ENCODE results near the gene SH3BGRL2. TPM values are rescaled to one million over a fixed set of nuclear protein-coding genes. Genes with fewer than 3 reads are reported as not detected.

SH3BGRL2 gene
- 19.5 TPM for total RNA-seq

DNA sequence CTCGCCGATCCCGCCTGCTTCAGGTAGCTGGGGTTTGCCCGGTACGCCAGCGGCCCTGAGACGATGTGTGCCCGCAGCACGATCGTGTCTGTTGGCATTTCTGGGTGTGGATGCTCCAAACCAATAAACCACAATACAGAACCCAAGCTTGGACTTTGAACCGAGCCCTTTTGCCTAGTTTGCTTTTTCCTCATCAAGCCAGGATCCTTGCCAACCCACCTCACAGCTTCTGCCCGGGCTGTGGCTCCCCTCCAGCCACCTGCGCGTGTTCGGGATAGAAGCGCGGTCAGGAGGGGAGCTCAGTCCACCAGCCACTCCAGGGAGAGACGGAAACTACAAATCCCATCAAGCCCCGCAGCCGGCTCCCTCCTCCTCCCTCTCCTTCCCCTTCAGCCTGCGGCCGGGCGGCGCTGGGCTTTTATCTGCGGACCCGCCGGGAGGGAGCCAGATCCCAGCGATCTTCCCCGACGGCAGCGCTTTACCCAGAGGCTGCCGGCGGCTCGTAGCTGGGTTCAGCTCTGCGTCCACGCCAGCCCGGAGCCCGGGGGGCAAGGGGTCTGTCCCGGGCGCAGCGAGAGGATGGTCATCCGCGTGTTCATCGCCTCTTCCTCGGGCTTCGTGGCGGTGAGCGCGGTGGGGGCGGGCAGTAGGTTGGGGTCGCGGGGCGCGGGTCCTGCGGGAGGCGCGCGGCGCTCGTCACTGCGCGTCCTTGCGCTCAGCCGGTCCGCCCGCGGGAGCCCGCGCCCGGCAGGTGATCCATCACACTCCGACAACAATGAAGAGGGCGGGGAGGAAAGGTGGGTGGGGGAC, at the start of gene SH3BGRL2:
Gene SH3BGRL2, plus strand, starts transcription at position 447 of the 810 bp plus-strand sequence. Its CDS starts 133 bp downstream, at position 580.
- DNase-seq = no peak

DNA sequence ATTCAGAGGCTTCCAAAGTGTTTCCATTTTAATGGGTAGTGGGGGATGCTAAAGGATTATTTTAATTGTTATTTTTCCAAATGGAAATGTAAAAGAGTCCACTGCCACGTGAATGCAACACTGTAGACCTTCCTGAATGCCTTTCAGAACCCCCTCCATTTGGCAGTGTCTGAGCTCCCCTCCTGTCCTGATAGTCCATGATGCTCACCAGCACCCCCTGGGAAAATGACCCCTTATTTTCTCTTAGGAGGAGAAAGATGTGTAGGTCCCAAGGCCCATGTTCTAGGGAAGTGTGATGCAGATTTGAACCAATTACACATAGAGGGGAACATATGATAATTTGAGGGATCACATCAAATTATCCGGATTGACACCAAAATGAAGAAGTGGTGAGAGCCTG, 46.8 kb upstream of the SH3BGRL2 start:
- DNase-seq = no peak

DNA sequence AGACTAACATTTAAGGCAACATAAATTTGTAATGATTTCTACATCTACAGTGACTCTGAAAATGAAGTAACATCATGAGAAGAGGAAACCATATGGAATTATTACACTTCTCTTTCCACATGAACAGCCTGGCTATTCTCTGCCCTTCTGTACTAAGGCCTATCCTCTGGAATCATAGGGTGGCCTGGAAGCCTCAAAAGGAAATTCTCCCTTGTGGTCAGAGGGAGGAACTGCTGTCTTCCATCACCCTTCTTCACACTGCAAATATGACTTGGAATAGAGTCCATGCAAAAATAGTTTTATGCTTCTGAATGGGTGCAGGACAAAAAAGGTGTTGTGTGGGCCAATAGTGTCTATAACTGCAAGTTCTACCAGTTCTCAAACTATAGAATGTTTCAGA, 44.6 kb upstream of the SH3BGRL2 start:
- DNase-seq = no peak

DNA sequence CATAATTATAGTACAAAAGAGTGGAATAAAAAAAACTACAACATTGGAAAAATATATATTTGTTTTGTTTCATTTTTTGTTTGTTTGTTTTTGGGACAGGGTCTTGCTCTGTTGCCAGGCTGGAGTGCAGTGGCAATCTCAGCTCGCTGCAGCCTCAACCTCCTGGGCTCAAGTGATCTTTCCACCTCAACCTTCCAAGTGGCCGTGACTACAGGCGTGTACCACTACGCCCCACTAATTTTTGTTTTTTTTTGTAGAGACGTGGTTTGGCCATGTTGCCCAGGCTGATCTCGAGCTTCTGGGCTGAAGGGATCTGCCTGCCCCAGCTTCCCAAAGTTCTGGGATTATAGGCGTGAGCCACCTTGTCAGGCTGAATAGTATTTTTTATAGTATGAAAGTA, 41.4 kb upstream of the SH3BGRL2 start:
- no peak for DNase-seq

DNA sequence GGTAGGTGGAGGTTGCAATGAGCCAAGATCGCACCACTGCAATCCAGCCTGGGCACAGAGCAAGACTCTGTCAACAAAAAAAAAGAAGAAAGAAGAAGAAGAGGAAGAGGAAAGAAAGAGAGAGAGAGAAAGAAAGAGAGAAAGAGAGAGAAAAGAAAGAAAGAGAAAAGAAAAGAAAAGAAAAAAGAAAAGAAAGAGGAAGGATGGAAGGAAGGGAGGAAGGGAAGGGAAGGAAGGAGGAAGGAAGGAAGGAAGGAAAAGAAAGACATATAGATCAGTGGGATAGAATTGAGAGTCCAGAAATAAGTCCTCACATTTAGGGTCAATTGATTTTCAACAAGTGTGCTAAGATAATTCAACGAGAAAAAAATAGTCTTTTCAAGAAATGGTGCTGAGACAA, 34.0 kb upstream of the SH3BGRL2 start:
- no peak for DNase-seq

DNA sequence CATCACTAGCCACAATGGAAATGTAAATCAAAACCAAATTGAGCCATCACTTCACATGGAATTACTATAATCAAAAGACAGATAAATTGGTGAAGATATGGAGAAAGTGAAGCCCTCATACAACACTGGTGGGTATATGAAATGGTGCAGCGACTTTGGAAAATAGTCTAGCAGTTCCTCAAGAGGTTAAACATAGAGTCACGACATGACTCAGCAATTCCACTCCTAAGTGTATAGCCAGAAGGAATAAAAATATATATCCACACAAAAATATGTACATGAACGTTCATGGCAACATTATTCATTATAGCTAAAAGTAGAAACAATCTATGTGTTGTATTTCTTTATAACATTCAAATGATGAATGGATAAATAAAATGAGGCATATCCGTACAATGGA, 33.1 kb upstream of the SH3BGRL2 start:
- DNase-seq = no peak

DNA sequence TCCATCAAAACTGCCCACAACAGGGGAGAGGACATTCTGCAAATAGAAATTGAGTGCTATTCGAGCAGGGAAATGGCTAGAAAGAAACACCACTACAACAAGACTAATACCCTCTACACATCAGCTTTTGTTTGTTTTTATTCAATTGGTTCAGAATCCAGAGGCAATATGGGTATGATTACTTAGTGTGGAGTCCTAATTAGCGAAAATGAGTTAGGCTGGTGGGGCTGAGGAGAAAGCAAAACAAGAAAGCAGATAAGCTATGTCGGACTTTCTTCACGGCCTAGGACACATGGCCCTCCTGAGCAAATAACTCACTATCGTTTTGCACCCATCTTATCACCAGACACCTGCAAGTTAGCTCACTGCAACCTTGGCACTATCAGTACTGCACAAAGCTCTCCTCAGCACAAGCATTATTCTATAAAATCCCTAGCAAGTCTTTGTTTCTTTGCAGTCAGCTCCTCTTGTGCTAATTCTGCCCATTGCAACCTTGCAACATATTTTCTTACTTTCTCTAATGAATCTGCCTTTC, 31.3 kb upstream of the SH3BGRL2 start:
- DNase-seq = no peak

DNA sequence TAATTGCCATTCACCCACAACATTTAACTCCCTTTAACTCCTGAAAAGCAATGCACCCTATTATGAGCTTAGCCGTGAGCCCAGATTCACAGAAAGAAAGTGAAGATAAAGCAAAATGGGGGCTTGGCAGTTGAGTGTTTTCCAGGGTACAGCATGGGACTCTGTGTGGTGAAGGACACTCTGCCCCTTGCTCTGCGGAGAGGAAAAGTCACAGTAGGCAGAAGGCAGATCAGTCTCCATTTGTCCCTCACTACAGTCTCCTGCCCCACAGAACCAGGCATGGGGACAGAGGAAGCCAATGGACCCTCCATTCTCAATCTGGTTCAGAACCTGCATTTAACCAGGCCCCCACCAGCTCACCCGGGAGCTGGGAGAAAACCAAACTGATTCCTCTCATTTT, 30.8 kb upstream of the SH3BGRL2 start:
- no peak for DNase-seq

DNA sequence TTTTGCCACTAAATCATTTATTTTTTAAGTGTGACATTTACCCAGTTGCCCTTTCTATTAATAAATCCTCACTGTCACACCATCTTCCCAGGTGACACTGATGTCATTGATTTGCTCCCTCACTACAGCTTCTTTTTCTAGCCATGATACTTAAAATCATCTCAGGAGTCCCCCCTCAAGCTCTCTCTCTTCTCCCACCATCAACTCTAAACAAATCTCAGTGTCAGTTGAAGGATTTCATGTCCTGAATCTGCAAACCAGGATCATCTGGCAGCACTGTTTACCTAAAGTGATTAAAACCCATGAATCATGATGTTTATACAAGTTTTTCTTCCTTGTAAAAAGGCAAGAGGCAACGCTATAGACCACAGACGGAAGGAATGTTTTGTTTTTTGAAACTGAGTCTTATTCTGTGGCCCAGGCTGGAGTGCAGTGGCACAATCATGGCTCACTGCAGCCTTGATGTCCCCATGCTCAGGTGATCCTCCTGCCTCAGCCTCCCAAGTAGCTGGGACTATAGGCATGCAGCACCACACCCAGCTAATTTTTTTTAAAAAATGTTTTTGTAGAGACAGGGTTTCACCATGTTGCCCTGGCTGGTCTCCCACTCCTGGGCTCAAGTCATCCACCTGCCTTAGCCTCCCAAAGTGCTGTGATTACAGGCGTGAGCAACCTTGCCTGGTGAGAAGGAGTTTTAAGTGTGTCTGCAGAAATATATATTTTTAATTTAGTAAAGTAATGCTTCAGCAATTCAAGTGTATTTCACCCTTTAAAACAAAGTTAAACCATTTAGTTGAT, 30.1 kb upstream of the SH3BGRL2 start:
- no peak for DNase-seq

DNA sequence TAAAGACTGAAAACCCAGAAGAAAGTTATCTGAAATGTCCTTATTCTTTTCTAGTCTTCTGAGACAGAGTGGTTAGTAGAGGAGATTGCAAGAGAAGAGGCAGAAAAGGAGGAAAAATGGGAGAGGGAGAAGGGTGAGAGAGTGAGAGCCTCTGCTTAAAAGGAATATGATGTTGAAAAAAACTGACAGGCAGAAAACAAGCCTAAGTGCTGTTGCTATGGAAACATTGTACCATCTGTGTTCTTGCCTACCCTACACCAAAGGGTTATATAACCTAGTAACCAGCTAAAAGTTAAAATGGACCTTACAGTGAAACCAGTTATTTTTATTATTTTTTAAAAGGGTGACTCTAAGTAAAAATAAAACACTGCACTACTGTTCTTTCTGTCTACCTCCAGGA, 28.3 kb upstream of the SH3BGRL2 start:
- DNase-seq = no peak

DNA sequence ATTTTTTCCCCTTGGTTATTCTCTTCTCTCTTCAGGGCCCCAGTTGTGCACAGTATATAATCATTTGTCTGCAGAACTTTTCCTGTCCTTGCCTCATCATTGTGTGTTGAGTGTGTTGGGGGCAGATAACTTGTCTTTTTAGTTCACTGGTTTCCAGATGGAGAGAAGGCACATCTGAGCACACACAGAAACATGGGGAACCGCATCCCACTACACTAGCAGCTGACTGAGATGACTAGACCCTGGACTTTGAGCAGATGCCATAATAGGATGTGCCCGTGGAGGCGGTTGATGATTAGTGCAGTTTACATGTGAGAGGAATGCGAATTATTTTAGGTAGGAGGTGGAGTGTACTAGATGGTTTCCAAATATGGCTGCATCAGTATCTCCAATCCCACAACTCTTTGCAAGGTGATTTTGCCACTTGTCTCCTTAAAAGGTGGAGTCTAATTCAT, 26.5 kb upstream of the SH3BGRL2 start:
- no peak for DNase-seq

DNA sequence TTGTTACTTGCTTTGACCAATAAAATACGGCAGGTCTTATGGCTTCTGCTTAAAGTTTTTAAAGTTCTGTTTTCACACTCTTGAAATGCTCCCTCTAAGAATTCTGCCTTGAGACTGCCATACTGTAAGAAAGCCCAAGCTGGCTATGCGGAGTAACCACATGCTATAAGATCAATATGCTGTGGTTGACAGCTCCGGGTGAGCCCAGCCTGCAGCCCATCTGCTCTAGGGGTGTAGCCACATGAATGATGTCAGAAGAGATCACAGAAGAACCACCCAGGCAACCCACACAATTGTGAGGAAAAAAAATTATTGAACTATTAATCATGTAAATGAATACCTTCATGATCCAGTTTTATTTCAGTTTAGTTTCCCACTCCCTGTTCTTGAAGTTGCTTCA, 26.1 kb upstream of the SH3BGRL2 start:
- DNase-seq = no peak

DNA sequence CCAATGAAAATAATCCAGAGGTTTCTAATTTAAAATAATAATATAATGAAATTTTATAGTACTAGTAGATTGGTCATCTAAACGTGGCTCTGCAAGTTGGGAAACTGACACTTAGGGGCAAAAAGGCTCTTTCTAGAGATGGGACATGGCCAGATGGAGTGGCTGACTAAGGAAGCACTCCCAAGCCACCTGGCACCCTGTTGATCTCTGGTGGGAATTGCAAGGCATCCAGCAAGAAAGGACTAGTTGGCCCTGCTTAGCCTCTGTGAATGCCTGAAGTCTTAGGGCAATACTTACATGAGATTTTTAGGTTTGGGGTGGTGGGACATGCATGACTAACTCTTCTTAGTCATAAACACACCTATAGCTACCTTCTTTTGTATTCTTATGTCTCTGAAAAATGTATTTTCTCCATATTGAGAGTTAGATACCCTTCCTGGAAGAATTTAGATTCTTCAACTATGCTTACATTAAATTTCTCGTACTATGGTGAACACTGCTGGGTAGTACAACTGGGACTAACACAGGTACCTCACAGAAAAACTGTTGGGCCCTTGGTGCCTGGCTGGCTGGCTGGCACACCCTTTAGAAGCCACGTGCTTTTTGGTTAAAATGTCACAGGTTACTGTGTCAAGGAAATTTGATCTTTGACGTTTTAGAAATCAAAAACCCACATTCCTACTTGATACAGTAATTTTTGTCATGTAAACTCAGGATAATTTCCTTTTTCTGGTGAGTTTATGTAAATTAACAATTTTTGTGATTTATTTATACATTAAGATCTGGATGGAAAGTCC, 25.0 kb upstream of the SH3BGRL2 start:
- no peak for DNase-seq

DNA sequence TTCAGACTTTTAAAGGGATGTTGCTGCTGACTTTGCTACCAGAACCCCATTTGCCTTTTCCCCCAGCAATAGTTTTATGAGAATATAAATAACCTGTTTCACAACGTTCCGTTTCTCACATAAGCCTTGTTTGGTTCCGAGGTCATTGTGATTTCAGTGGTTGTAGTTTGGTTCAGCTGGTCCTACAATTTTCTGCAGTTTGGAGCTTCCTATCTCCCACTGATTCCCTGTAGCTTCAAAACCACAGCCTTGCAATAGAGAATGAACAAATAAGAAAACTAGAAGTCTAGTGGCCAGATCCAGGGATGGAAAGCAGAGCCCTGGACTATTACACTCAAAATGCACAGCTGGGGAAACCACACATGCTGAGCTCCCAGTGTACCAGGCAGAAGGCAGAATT, 24.1 kb upstream of the SH3BGRL2 start:
- DNase-seq = no peak

DNA sequence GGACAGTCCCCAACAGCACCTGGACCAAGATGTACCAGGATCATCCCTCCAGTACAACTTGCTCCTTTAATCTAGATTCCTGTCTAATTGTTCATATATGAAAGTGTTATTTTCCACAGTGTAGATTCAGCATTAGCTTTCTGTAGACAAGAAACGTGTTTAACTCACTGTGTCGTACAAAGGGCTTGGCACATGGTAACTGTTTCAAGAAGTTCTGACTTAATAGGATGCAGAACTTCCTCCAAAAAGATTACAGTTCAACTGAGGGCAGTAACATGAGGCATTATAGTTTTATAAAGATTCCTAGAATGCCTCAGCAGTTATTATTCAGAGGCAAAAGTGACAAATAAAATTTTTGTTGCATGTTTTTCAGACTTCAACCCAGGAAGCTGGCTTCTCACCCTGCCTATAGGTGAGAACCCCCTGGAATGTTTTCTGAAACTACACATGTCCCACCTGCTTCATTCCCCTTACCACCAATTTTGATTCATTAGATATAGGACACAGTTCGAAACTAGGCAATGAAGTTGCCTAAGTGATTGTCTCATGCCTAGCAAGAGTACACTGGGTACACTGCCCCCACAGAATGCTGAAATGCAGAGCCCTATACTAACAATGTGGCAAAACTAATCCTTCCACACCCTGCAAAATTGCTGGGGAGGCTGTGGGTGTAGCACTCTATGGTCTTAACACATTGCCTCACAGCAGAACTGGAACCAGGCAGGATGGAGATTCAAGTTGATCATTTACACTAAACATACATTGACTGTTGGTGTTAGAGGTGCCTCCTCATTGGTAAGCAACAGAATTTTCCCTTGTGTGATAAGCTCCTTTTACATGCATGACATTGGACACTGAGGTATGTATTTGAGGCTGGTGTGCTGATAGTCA, 22.6 kb upstream of the SH3BGRL2 start:
- DNase-seq = no peak

DNA sequence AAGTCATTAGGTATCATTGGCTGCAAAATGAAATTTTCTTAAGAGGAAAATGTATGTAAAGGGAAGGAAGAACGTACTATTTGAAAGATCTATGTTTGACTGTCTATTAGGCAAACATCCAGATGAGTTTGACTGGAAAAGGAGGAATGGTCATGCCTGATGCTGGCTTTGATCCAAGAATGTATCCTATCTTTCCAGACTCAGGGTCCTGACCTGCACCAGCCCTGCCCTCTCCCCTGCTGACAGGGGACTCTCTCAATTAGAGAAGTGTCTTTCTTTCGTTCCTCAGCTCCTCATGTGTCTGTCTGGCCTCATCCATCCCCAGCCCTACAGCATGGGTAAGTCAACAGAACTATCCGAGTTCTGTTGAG, 21.9 kb upstream of the SH3BGRL2 start:
- DNase-seq = no peak

DNA sequence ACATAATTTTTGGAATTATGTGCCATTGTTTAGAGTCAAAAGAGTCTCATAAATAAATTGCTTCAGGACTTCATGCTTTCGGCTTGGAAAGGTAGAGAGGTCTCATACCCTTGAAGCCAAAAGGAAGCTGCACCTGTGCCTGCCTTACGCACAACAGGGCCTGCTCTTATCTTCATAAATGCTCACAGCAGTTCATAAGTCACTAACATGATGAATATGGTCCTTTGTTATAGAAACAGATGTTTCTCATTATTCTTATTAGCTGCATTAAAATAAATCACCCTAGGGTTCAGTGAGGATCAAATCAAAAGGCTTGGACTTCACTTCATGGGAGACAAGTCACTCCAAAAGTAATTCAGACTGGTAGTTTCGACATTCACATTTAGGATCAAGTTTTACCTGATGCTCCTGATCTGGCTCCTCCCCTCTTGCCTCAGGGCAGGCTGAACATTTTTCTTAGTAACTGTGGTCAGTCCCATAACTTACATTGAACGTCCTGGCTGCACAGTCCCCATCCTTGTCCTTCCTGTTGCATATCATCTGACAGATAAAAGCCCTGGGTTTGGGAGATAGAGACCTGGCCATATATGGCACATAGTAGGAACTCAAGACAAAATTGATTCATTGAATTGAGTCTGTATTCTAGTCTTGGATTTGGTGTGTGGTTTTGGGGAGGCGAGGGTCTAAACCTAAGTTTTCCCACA, 20.7 kb upstream of the SH3BGRL2 start:
- DNase-seq = no peak

DNA sequence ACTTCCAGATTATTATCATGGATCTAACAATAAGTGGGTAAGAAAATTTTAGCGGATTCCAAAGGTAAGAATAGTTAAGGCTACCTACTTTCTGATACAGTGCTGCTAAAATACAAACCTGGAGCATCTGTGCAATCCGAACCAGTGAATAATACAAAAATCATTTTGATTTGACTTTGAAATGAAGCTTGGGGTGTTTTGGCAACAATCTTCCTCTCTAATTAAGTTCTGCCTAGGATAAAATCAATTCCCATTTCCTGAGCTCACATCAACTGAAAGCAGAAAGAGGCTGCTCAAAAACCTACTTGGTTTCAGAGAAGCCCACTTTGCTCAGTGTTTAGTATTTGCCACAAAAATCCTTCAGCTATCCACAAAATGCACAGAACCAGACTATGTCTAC, 18.7 kb upstream of the SH3BGRL2 start:
- no peak for DNase-seq

DNA sequence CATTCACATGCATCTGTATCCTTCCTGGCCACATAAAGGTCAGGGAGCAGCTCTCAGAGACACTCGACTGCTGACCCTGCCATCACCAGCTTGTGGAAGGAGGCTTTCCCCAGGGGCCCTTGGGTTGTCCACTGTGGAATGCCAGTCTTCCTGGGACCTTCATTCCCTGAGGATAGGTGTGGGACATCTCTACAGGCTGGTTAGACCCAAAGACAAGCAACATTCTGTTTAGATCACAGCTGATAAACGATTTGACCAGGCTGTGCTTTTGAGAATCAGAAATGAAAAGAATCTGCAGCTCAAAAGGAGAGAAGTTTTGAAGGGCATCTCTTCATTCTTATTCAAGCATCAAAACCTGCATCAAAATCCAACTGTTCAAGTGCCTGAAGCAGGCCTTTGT, 18.2 kb upstream of the SH3BGRL2 start:
- no peak for DNase-seq

DNA sequence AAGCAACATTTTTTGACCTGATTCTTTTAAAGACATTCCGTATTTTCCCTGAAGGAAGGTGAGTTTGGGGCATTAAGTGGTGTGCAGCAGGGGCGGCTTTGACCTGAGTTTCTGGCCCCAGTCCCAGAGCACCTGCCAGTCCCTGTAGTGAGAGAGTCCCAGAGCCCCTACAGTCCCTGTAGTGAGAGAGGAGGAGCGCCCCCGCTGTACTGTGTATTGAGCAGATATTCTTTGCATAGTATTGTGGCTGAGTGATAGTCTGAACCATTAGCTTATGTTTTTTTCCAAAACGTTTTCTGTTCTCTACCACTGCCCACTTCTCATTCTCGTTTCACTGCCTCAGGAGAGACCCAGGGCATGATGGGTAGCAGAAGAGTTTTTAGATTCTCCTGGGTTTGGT, 17.2 kb upstream of the SH3BGRL2 start:
- DNase-seq = no peak

Data from skin of body (tissue), 2 donors.